ENCODE data around the gene SUPT3H. TPM values are rescaled to one million over a fixed set of nuclear protein-coding genes. Genes with fewer than 3 reads are reported as not detected.

The SUPT3H gene
- polyA plus RNA-seq, 1 donor (not counting 4 experiments of a cell fraction or from before 2014, with no cell fraction given): 7.6 TPM

DNA sequence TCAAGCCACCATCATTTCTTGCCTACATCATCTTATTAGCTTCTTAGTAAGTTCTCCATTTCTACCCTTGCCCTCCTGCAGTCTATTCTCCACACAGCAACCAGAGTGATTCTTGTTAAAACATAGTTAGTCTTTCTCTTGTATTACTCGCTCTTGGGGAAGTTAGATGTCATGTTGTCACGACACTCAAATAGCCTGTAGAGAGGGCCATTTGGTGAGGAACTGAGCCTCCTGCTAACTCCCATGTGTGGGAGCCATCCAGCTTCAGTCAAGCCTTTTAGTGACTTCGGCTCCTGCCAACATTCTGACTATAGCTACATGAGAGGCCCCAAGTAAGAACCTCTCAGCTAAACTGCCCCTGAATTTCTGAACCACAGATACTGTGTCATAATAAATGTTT is 594.8 kb downstream of the SUPT3H start:
- H3K9ac ChIP-seq (ENCODE audit: control insufficient read depth, extremely low read depth, insufficient read depth, low read length): no peak overlapping the region
- H3K9me3 ChIP-seq (ENCODE audit: control insufficient read depth, low read depth, low read length): peaks cover 5% of the 10 kb centered on the region
- no peaks in the 10 kb centered on the region for H4K20me1 ChIP-seq (ENCODE audit: control insufficient read depth, extremely low read depth, insufficient read depth, low read length)
- H3K4me3 ChIP-seq (ENCODE audit: control insufficient read depth in 2 of 3, extremely low read depth in 1 of 3, insufficient read depth in 2 of 3, low read depth in 1 of 3, low read length in 3 of 3): no peak overlapping the region
- DNase-seq (ENCODE audit: low read depth, low spot score) (no peak), FAIRE-seq (no peak)
- dilution Hi-C loops (cut with MboI; ENCODE audit: extremely low pct_ligation_motif_present, low sequenced_read_pairs): no loop called here
- no peak overlapping the region for H3K4me2 ChIP-seq (ENCODE audit: control insufficient read depth, extremely low read depth, insufficient read depth, low read depth, low read length)
- H3K79me2 ChIP-seq (ENCODE audit: control insufficient read depth, insufficient read depth, low read length): no peaks in the 10 kb centered on the region
- H3K27me3 ChIP-seq (ENCODE audit: control insufficient read depth, extremely low read depth, insufficient read depth, low read length): no peaks in the 10 kb centered on the region
- H3K27ac ChIP-seq (ENCODE audit: control insufficient read depth, insufficient read depth, low read length): no peak overlapping the region
- no peak overlapping the region for H2AFZ ChIP-seq (ENCODE audit: control insufficient read depth, low read length)
- H3K9me1 ChIP-seq (ENCODE audit: control insufficient read depth, extremely low read depth, insufficient read depth, low read length): no peaks in the 10 kb centered on the region
- TF ChIP-seq EZH2 (IDR thresholded peaks at IDR 0.05; ENCODE audit: low read length): no peak
- TF ChIP-seq, protein P1, sequence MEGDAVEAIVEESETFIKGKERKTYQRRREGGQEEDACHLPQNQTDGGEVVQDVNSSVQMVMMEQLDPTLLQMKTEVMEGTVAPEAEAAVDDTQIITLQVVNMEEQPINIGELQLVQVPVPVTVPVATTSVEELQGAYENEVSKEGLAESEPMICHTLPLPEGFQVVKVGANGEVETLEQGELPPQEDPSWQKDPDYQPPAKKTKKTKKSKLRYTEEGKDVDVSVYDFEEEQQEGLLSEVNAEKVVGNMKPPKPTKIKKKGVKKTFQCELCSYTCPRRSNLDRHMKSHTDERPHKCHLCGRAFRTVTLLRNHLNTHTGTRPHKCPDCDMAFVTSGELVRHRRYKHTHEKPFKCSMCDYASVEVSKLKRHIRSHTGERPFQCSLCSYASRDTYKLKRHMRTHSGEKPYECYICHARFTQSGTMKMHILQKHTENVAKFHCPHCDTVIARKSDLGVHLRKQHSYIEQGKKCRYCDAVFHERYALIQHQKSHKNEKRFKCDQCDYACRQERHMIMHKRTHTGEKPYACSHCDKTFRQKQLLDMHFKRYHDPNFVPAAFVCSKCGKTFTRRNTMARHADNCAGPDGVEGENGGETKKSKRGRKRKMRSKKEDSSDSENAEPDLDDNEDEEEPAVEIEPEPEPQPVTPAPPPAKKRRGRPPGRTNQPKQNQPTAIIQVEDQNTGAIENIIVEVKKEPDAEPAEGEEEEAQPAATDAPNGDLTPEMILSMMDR (optimal IDR thresholded peaks at IDR 0.05 in 1 of 3, IDR thresholded peaks at IDR 0.05 in 1 of 3, conservative IDR thresholded peaks at IDR 0.05 in 1 of 3; ENCODE audit: extremely low read depth in 1 of 3, insufficient read depth in 2 of 3, low read length in 3 of 3): no peak
- H3K4me1 ChIP-seq (ENCODE audit: control insufficient read depth, extremely low read depth, insufficient read depth, low read length): no peaks in the 10 kb centered on the region
- no peaks in the 10 kb centered on the region for H3K36me3 ChIP-seq (ENCODE audit: control insufficient read depth in 2 of 2, extremely low read depth in 1 of 2, insufficient read depth in 2 of 2, low read length in 2 of 2)

DNA sequence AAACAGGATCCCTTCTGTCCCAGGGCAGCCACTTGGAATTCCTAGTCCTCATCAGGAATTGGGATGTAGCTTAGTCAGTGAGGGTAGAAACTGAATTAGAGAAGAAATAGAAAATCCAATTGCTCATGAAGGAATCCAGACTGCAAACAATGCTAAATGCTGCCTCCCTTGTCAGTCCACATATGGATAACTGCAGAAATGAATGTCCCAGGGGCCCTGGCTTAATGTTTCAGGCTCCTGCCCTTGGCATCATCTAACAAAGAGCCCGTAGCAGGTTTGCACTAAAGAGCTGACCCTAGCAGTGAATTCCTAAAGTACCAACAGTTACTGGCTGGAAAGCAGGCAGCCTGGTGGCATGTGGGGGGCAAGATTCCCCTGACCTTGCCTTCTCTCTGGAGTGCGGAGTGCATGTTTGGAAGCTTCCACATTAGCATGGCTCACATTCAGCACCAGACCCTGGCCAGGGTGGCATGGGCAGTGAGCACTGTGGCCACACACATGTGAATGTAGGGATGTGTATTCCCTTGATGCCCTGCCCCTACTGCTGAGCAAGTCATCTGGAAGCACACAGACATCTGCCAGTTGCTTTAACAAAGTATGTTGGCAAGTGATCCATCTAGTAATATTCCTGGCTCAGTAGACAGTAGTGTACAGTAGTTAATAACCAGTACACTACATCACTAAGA is 595.7 kb downstream of the SUPT3H start:
- no peak overlapping the region for H3K4me2 ChIP-seq (ENCODE audit: control insufficient read depth, extremely low read depth, insufficient read depth, low read depth, low read length)
- no peaks in the 10 kb centered on the region for H3K9me1 ChIP-seq (ENCODE audit: control insufficient read depth, extremely low read depth, insufficient read depth, low read length)
- H3K79me2 ChIP-seq (ENCODE audit: control insufficient read depth, insufficient read depth, low read length): no peaks in the 10 kb centered on the region
- no peaks in the 10 kb centered on the region for H3K27me3 ChIP-seq (ENCODE audit: control insufficient read depth, extremely low read depth, insufficient read depth, low read length)
- no peaks in the 10 kb centered on the region for H3K36me3 ChIP-seq (ENCODE audit: control insufficient read depth in 2 of 2, extremely low read depth in 1 of 2, insufficient read depth in 2 of 2, low read length in 2 of 2)
- no peak overlapping the region for H3K9ac ChIP-seq (ENCODE audit: control insufficient read depth, extremely low read depth, insufficient read depth, low read length)
- no peak for TF ChIP-seq EZH2 (IDR thresholded peaks at IDR 0.05; ENCODE audit: low read length)
- TF ChIP-seq, protein P1 (optimal IDR thresholded peaks at IDR 0.05 in 1 of 3, IDR thresholded peaks at IDR 0.05 in 1 of 3, conservative IDR thresholded peaks at IDR 0.05 in 1 of 3; ENCODE audit: extremely low read depth in 1 of 3, insufficient read depth in 2 of 3, low read length in 3 of 3): no peak
- no peak overlapping the region for H3K4me3 ChIP-seq (ENCODE audit: control insufficient read depth in 2 of 3, extremely low read depth in 1 of 3, insufficient read depth in 2 of 3, low read depth in 1 of 3, low read length in 3 of 3)
- H3K9me3 ChIP-seq (ENCODE audit: control insufficient read depth, low read depth, low read length): peaks cover 5% of the 10 kb centered on the region
- H3K4me1 ChIP-seq (ENCODE audit: control insufficient read depth, extremely low read depth, insufficient read depth, low read length): no peaks in the 10 kb centered on the region
- H2AFZ ChIP-seq (ENCODE audit: control insufficient read depth, low read length): no peak overlapping the region
- no peak for FAIRE-seq
- H3K27ac ChIP-seq (ENCODE audit: control insufficient read depth, insufficient read depth, low read length): no peak overlapping the region
- dilution Hi-C loops (cut with MboI; ENCODE audit: extremely low pct_ligation_motif_present, low sequenced_read_pairs): no loop called here
- no peak for DNase-seq (ENCODE audit: low read depth, low spot score)
- no peaks in the 10 kb centered on the region for H4K20me1 ChIP-seq (ENCODE audit: control insufficient read depth, extremely low read depth, insufficient read depth, low read length)
